Keratinocyte (primary cell): ENCODE results near the gene ASTN1. TPM values are rescaled to one million over a fixed set of nuclear protein-coding genes. Genes with fewer than 3 reads are reported as not detected.

Experiments
- DNase-seq: peaks from one replicate; pipeline ENCODE4 v3.0.0-alpha.2; 2011; ENCODE audit warnings: low read depth, missing footprints, low spot score
- FAIRE-seq: peaks from 2 replicates; lab custom pipeline; 2011; peaks lifted over from hg19 to GRCh38; lab: Jason Lieb, UNC
- H2AFZ ChIP-seq: 2 replicates; pipeline ENCODE4 v1.6.0; 2012; ENCODE audit warnings: low read length, control low read depth, inconsistent platforms; ENCODE audit not compliant: control insufficient read depth
- H3K27ac ChIP-seq: 2 replicates; pipeline ENCODE4 v1.5.1; 2011; ENCODE audit warnings: low read length; ENCODE audit not compliant: control insufficient read depth, insufficient read depth
- H3K27me3 ChIP-seq: 3 replicates; pipeline ENCODE4 v1.6.0; 2011; ENCODE audit warnings: low read length; ENCODE audit not compliant: control insufficient read depth, insufficient read depth; ENCODE audit errors: extremely low read depth
- H3K36me3 ChIP-seq, 2 experiments: 2 replicates in 1 of 2; 3 replicates in 1 of 2; pipeline ENCODE4 v1.5.1; 2011; ENCODE audit warnings: low read length in 2 of 2, mild to moderate bottlenecking in 1 of 2; ENCODE audit not compliant: control insufficient read depth in 2 of 2, insufficient read depth in 2 of 2; ENCODE audit errors: extremely low read depth in 1 of 2
- H3K4me1 ChIP-seq: 3 replicates; pipeline ENCODE4 v1.5.1; 2011; ENCODE audit warnings: low read length; ENCODE audit not compliant: control insufficient read depth, insufficient read depth; ENCODE audit errors: extremely low read depth
- H3K4me2 ChIP-seq: 3 replicates; pipeline ENCODE4 v1.6.0; 2011; ENCODE audit warnings: low read depth, low read length; ENCODE audit not compliant: control insufficient read depth, insufficient read depth; ENCODE audit errors: extremely low read depth
- H3K4me3 ChIP-seq, 3 experiments: fragments of 200-600 bp in 1 of 3; sonication (generic) in 1 of 3; 2 replicates in 2 of 3; 3 replicates in 1 of 3; pipeline ENCODE4 v1.5.1; 2011 to 2016; ENCODE audit warnings: low read length in 3 of 3, mild to moderate bottlenecking in 3 of 3, control low read depth in 2 of 3, inconsistent platforms in 1 of 3, low read depth in 1 of 3, mixed read lengths in 1 of 3, mixed run types in 1 of 3, moderate library complexity in 1 of 3; ENCODE audit not compliant: control insufficient read depth in 2 of 3, insufficient read depth in 2 of 3; ENCODE audit errors: extremely low read depth in 1 of 3
- H3K79me2 ChIP-seq: 2 replicates; pipeline ENCODE4 v1.6.0; 2012; ENCODE audit warnings: low read length; ENCODE audit not compliant: control insufficient read depth, insufficient read depth
- H3K9ac ChIP-seq: 3 replicates; pipeline ENCODE4 v1.6.0; 2011; ENCODE audit warnings: low read length; ENCODE audit not compliant: control insufficient read depth, insufficient read depth; ENCODE audit errors: extremely low read depth
- H3K9me1 ChIP-seq: 3 replicates; pipeline ENCODE4 v1.6.0; 2011; ENCODE audit warnings: low read length; ENCODE audit not compliant: control insufficient read depth, insufficient read depth; ENCODE audit errors: extremely low read depth
- H3K9me3 ChIP-seq: 2 replicates; pipeline ENCODE4 v1.5.1; 2012; ENCODE audit warnings: low read depth, low read length; ENCODE audit not compliant: control insufficient read depth
- H4K20me1 ChIP-seq: 3 replicates; pipeline ENCODE4 v1.6.0; 2011; ENCODE audit warnings: low read length; ENCODE audit not compliant: control insufficient read depth, insufficient read depth; ENCODE audit errors: extremely low read depth
- EZH2 ChIP-seq: IDR thresholded peaks from one replicate; pipeline ENCODE4 v1.6.1; 2012; ENCODE audit warnings: inconsistent platforms, mild to moderate bottlenecking, low read length, moderate library complexity
- dilution Hi-C: fragments of 300-500 bp; cut with MboI; formaldehyde crosslinking; loops from one replicate; pipeline ENCODE4 v1.7.0; 2020; ENCODE audit warnings: low sequenced_read_pairs; ENCODE audit not compliant: extremely low pct_ligation_motif_present
- polyA plus RNA-seq, 5 experiments: library from polyadenylated mRNA; depleted of rRNA in 3 of 5; stranded (reverse) in 3 of 5; stranded (forward) in 1 of 5; unstranded in 1 of 5; fragments of >200 nt; gene quantifications; 1 replicate in 1 of 5; 2 replicates in 3 of 5; 3 replicates in 1 of 5; pipeline versions ENCODE4 v1.2.1 to v1.2.3, GENCODE V29; 2011 to 2012; ENCODE audit warnings: missing spikeins in 2 of 5, low read depth in 1 of 5, low replicate concordance in 1 of 5
- TF ChIP-seq, protein P1 (sequence below), 3 experiments: IDR thresholded peaks in 1 of 3; conservative IDR thresholded peaks in 1 of 3; optimal IDR thresholded peaks in 1 of 3; 2 replicates in 2 of 3; 3 replicates in 1 of 3; pipeline versions ENCODE3 to v1.5.1; 2011; ENCODE audit warnings: low read length in 3 of 3, mild to moderate bottlenecking in 3 of 3, moderate library complexity in 2 of 3, control low read depth in 1 of 3, inconsistent platforms in 1 of 3; ENCODE audit not compliant: insufficient read depth in 2 of 3; ENCODE audit errors: extremely low read depth in 1 of 3

ASTN1 gene
- polyA plus RNA-seq, 1 donor (not counting 4 experiments of a cell fraction or from before 2014, with no cell fraction given), result 0.08 TPM

DNA sequence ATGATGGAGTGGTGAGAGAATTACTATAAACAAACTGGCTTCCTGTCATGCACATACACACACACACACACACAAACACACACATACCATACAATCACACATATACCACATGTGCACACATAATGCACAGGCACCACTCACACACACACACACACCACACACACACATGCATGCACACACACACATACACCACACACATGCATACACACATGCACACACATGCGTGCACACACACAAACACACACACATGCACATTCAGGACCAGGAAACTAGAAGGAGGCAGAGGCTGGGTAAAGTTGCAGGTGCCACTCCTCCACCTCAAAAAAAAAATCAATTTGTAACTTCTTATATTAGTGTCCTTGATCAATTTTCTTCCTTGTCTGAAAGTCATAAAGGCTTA, 153.0 kb downstream of the ASTN1 start:
- no peaks in the 10 kb centered on the region for H4K20me1 ChIP-seq

GRCh38 chr1:177010211-177010825, 154.2 kb downstream of the ASTN1 start:
- Histone ChIP-seq H3K36me3 (no peaks in the 10 kb centered on the region), H3K9me1 (no peaks in the 10 kb centered on the region), H2AFZ (no peak overlapping the region), H3K4me1 (no peaks in the 10 kb centered on the region), H3K27ac (no peak overlapping the region), H3K9ac (no peak overlapping the region), H4K20me1 (no peaks in the 10 kb centered on the region), H3K4me3 (no peak overlapping the region), H3K27me3 (no peaks in the 10 kb centered on the region), H3K9me3 (no peaks in the 10 kb centered on the region), H3K4me2 (no peak overlapping the region), H3K79me2 (no peaks in the 10 kb centered on the region)
- no peak for DNase-seq
- TF ChIP-seq EZH2, result no peak
- TF ChIP-seq, protein P1, sequence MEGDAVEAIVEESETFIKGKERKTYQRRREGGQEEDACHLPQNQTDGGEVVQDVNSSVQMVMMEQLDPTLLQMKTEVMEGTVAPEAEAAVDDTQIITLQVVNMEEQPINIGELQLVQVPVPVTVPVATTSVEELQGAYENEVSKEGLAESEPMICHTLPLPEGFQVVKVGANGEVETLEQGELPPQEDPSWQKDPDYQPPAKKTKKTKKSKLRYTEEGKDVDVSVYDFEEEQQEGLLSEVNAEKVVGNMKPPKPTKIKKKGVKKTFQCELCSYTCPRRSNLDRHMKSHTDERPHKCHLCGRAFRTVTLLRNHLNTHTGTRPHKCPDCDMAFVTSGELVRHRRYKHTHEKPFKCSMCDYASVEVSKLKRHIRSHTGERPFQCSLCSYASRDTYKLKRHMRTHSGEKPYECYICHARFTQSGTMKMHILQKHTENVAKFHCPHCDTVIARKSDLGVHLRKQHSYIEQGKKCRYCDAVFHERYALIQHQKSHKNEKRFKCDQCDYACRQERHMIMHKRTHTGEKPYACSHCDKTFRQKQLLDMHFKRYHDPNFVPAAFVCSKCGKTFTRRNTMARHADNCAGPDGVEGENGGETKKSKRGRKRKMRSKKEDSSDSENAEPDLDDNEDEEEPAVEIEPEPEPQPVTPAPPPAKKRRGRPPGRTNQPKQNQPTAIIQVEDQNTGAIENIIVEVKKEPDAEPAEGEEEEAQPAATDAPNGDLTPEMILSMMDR (optimal IDR thresholded peaks at IDR 0.05 in 1 of 3, IDR thresholded peaks at IDR 0.05 in 1 of 3, conservative IDR thresholded peaks at IDR 0.05 in 1 of 3; ENCODE audit: extremely low read depth in 1 of 3, insufficient read depth in 2 of 3, low read length in 3 of 3), result no peak
- dilution Hi-C loops, result no loop called here
- no peak for FAIRE-seq

More for the DNA sequence above, 153.0 kb downstream of the ASTN1 start:
- H3K9me1 ChIP-seq, result no peaks in the 10 kb centered on the region
- no peak overlapping the region for H3K4me3 ChIP-seq
- H3K27ac ChIP-seq, result no peak overlapping the region
- no peaks in the 10 kb centered on the region for H3K36me3 ChIP-seq
- dilution Hi-C loops, result no loop called here
- TF ChIP-seq, protein P1 (optimal IDR thresholded peaks at IDR 0.05 in 1 of 3, IDR thresholded peaks at IDR 0.05 in 1 of 3, conservative IDR thresholded peaks at IDR 0.05 in 1 of 3; ENCODE audit: extremely low read depth in 1 of 3, insufficient read depth in 2 of 3, low read length in 3 of 3), result no peak
- TF ChIP-seq EZH2, result no peak
- no peak overlapping the region for H3K9ac ChIP-seq
- FAIRE-seq, result no peak
- H3K27me3 ChIP-seq, result no peaks in the 10 kb centered on the region
- no peaks in the 10 kb centered on the region for H3K9me3 ChIP-seq
- H3K4me2 ChIP-seq, result no peak overlapping the region
- no peaks in the 10 kb centered on the region for H3K4me1 ChIP-seq
- no peaks in the 10 kb centered on the region for H3K79me2 ChIP-seq
- H2AFZ ChIP-seq, result no peak overlapping the region
- DNase-seq, result no peak
